HepG2 (cell line): ENCODE data around the gene OAF. TPM values are rescaled to one million over a fixed set of nuclear protein-coding genes. Genes with fewer than 3 reads are reported as not detected.

Source experiments
- ATAC-seq: fragments of 200-7000 bp; cut with Tn5 transposase; 3 replicates; pipeline ENCODE4 v1.9.1; 2020; ENCODE audit warnings: mild to moderate bottlenecking, moderate library complexity
- BruUV-seq: library from RNA; stranded (reverse); fragments of 400-500 nt; replicated peaks from 2 replicates; lab custom pipeline; 2021; lab: Mats Ljungman, UMichigan
- CTCF ChIA-PET: fragments of 300-600 bp; formaldehyde crosslinking; extraction: SDS; loops from one replicate; lab custom pipeline; 2021; ENCODE audit warnings: low total read pairs, inconsistent platforms, low intra/inter-chr PET ratio; lab: Yijun Ruan, JAX
- POLR2A ChIA-PET: fragments of 350-600 bp; sonication (Branson Sonifier 250); formaldehyde crosslinking; loops from one replicate; lab custom pipeline; 2020; ENCODE audit warnings: antibody characterized with exemption, inconsistent platforms; lab: Yijun Ruan, JAX
- DNase-seq: peaks from one replicate; pipeline ENCODE4 v3.0.0-alpha.2; 2015; ENCODE audit warnings: low spot score
- FAIRE-seq: peaks from 3 replicates; lab custom pipeline; 2011; peaks lifted over from hg19 to GRCh38; lab: Jason Lieb, UNC
- H2AFZ ChIP-seq: one replicate; pipeline ENCODE4 v1.6.1; 2011; ENCODE audit warnings: low read length, inconsistent platforms
- H3K27ac ChIP-seq: fragments of 300-600 bp; 3 replicates; pipeline ENCODE4 v1.8.0; 2011; ENCODE audit warnings: mixed run types, mild to moderate bottlenecking, mixed read lengths, low read length, inconsistent platforms; ENCODE audit not compliant: insufficient read depth; ENCODE audit errors: extremely low read length
- H3K27me3 ChIP-seq, 2 experiments: fragments of 200-600 bp in 1 of 2; 2 replicates in 1 of 2; 3 replicates in 1 of 2; pipeline versions ENCODE4 v1.6.0 to v1.8.0; 2011; ENCODE audit warnings: low read length in 2 of 2, mild to moderate bottlenecking in 2 of 2, moderate library complexity in 2 of 2, inconsistent platforms in 1 of 2; ENCODE audit not compliant: insufficient read depth in 2 of 2, control insufficient read depth in 1 of 2
- H3K36me3 ChIP-seq, 2 experiments: fragments of 200-600 bp in 1 of 2; replicated peaks in 1 of 2; 2 replicates in 1 of 2; 3 replicates in 1 of 2; pipeline versions ENCODE4 v1.5.1 to v1.8.0; 2011; ENCODE audit warnings: low read length in 2 of 2, inconsistent platforms in 1 of 2; ENCODE audit not compliant: insufficient read depth in 2 of 2, control insufficient read depth in 1 of 2
- H3K4me1 ChIP-seq: 2 replicates; pipeline ENCODE4 v1.5.1; 2012; ENCODE audit warnings: low read length, inconsistent platforms; ENCODE audit not compliant: insufficient read depth
- H3K4me2 ChIP-seq: 2 replicates; pipeline ENCODE4 v1.6.0; 2011; ENCODE audit warnings: low read depth, low read length, inconsistent platforms
- H3K4me3 ChIP-seq, 3 experiments: fragments of 200-600 bp in 1 of 3; sonication (generic), shearing (Covaris generic) in 1 of 3; replicated peaks in 1 of 3; 2 replicates each; pipeline ENCODE4 v1.5.1; 2011 to 2016; ENCODE audit warnings: low read length in 3 of 3, inconsistent platforms in 2 of 3, low read depth in 2 of 3, mild to moderate bottlenecking in 2 of 3, control low read depth in 1 of 3, mixed read lengths in 1 of 3; ENCODE audit not compliant: insufficient read depth in 1 of 3
- H3K79me2 ChIP-seq: one replicate; pipeline ENCODE4 v1.6.1; 2011; ENCODE audit warnings: low read length, inconsistent platforms; ENCODE audit not compliant: insufficient read depth
- H3K9ac ChIP-seq: 2 replicates; pipeline ENCODE4 v1.6.0; 2011; ENCODE audit warnings: mild to moderate bottlenecking, low read depth, low read length, inconsistent platforms; ENCODE audit not compliant: insufficient read depth
- H3K9me3 ChIP-seq: 2 replicates; pipeline ENCODE4 v1.5.1; 2012; ENCODE audit warnings: mild to moderate bottlenecking, low read length
- H4K20me1 ChIP-seq: 2 replicates; pipeline ENCODE4 v1.6.0; 2011; ENCODE audit warnings: inconsistent platforms, mild to moderate bottlenecking, low read length, moderate library complexity; ENCODE audit not compliant: insufficient read depth
- AHDC1 ChIP-seq: sonication (generic); formaldehyde crosslinking; IDR thresholded peaks from 2 replicates; pipeline ENCODE4 v1.5.1; 2020; ENCODE audit warnings: mild to moderate bottlenecking, missing genetic modification reagents, borderline replicate concordance
- FOSL1 ChIP-seq: sonication (generic); formaldehyde crosslinking; IDR thresholded peaks from 2 replicates; pipeline ENCODE4 v1.9.0; 2021; ENCODE audit warnings: missing genetic modification reagents, borderline replicate concordance
- GATAD2A ChIP-seq: IDR thresholded peaks from 2 replicates; pipeline ENCODE4 v1.6.1; 2016
- IRX3 ChIP-seq: sonication (generic); formaldehyde crosslinking; IDR thresholded peaks from 2 replicates; pipeline ENCODE4 v1.8.1; 2023; ENCODE audit warnings: mild to moderate bottlenecking, low read depth, missing genetic modification reagents, borderline replicate concordance
- RBFOX2 ChIP-seq: fragments of 200-400 bp; formaldehyde crosslinking; IDR thresholded peaks from 2 replicates; pipeline ENCODE4 v1.6.1; 2017; ENCODE audit warnings: low read depth, mild to moderate bottlenecking, low read length
- SKIL ChIP-seq: sonication (generic); formaldehyde crosslinking; IDR thresholded peaks from 2 replicates; pipeline ENCODE4 v1.8.0; 2022; ENCODE audit warnings: missing genetic modification reagents, mild to moderate bottlenecking, moderate library complexity, borderline replicate concordance
- ZBTB26 ChIP-seq: IDR thresholded peaks from 2 replicates; pipeline ENCODE4 v1.6.1; 2016; ENCODE audit warnings: missing compliant biosample characterization, missing genetic modification reagents, borderline replicate concordance
- ZBTB43 ChIP-seq: sonication (generic); formaldehyde crosslinking; conservative IDR thresholded peaks from 2 replicates; pipeline ENCODE4 v1.4.0; 2020; ENCODE audit warnings: missing genetic modification reagents
- ZFP37 ChIP-seq: sonication (generic); formaldehyde crosslinking; IDR thresholded peaks from 2 replicates; pipeline ENCODE4 v1.4.0; 2020; ENCODE audit warnings: missing genetic modification reagents, borderline replicate concordance
- ZNF3 ChIP-seq: IDR thresholded peaks from 2 replicates; pipeline ENCODE4 v1.7.0; 2017; ENCODE audit warnings: inconsistent platforms
- ZNF549 ChIP-seq: sonication (generic); formaldehyde crosslinking; IDR thresholded peaks from 2 replicates; pipeline ENCODE4 v1.5.0; 2020; ENCODE audit warnings: missing genetic modification reagents
- ZNF652 ChIP-seq: IDR thresholded peaks from 2 replicates; pipeline ENCODE4 v1.6.1; 2016; ENCODE audit warnings: low read depth, borderline replicate concordance
- WGBS: methylation state at CpG from one replicate; pipeline ENCODE4 v1.1.6; 2017; ENCODE audit warnings: low lambda C conversion rate; 5-methylcytosine and 5-hydroxymethylcytosine counted together
- in situ Hi-C: cut with HindIII; loops from 2 replicates; pipeline ENCODE4 v1.10.0; 2017; ENCODE audit warnings: low pct_unique_long_range_greater_than_20kb; ENCODE audit not compliant: extremely low pct_ligation_motif_present
- intact Hi-C: fragments of 100-400 bp; cut with micrococcal nuclease; formaldehyde crosslinking; loops from one replicate; pipeline ENCODE4 v1.10.0; 2022; ENCODE audit not compliant: unreplicated experiment
- polyA plus RNA-seq, 8 experiments: library from polyadenylated mRNA; depleted of rRNA in 3 of 8; stranded (reverse) in 7 of 8; unstranded in 1 of 8; fragments of >200 nt; fragmentation: Illumina TruSeq in 4 of 8; extraction: Trizol in 4 of 8; gene quantifications; 2 replicates each; pipeline versions ENCODE4 v1.2.1 to v1.2.3, GENCODE V29; 2011 to 2016; ENCODE audit warnings: low read depth in 4 of 8, missing spikeins in 1 of 8, mixed read lengths in 1 of 8; ENCODE audit not compliant: insufficient read depth in 1 of 8
- total RNA-seq, 5 experiments: library from RNA; depleted of rRNA; stranded (reverse); fragments of >200 nt; fragmentation: Illumina TruSeq; extraction: Trizol; gene quantifications; 2 replicates each; pipeline ENCODE4 v1.2.3, GENCODE V29; 2016; ENCODE audit warnings: low read depth in 1 of 5

Gene OAF
- total and polyA plus RNA-seq, 2 of the 13 experiments (the other 11 are each of a cell fraction or from before 2014, with no cell fraction given): 63.7 to 94.6 TPM

- Histone ChIP-seq H3K9me3 (no peaks in the 10 kb centered on the region), H3K36me3 (no peaks in the 10 kb centered on the region), H2AFZ (no peak overlapping the region), H4K20me1 (no peaks in the 10 kb centered on the region), H3K27me3 (peaks cover 13 to 81% of the 10 kb centered on the region in 2 experiments), H3K4me1 (no peaks in the 10 kb centered on the region), H3K4me3 (no peak overlapping the region), H3K9ac (no peak overlapping the region), H3K79me2 (no peaks in the 10 kb centered on the region), H3K4me2 (no peak overlapping the region), H3K27ac (no peak overlapping the region)
- ChIA-PET CTCF (no interaction called here), POLR2A (no interaction called here)
- in situ Hi-C loops: no loop called here
- ATAC-seq (no peak), FAIRE-seq (no peak), DNase-seq (no peak)
- intact Hi-C loops: no loop called here
- 13% methylated on average over 13 of the region's 13 CpGs for WGBS
- BruUV-seq: no TSS peak
- TF ChIP-seq AHDC1 (CRISPR knock-in tag): no peak
- TF ChIP-seq ZBTB43 (CRISPR knock-in tag): no peak
- no peak for TF ChIP-seq ZNF3
- no peak for TF ChIP-seq ZNF549 (CRISPR knock-in tag)
- TF ChIP-seq ZBTB26 (CRISPR knock-in tag): no peak
- no peak for TF ChIP-seq GATAD2A (CRISPR knock-in tag)
- TF ChIP-seq FOSL1 (CRISPR knock-in tag): no peak
- TF ChIP-seq ZNF652 (CRISPR knock-in tag): no peak
- TF ChIP-seq SKIL (CRISPR knock-in tag): no peak
- no peak for TF ChIP-seq IRX3
- TF ChIP-seq RBFOX2: no peak
- TF ChIP-seq ZFP37: no peak
Observed at GRCh38 chr11:120244476-120245365, 33.9 kb downstream of the OAF start.
